ENCODE data around the gene CMTM7. TPM values are rescaled to one million over a fixed set of nuclear protein-coding genes. Genes with fewer than 3 reads are reported as not detected.

The CMTM7 gene
- total and polyA plus RNA-seq, 11 donors = 2.3 to 16.8 (median 3.6) TPM

- H3K36me3 ChIP-seq = peaks cover 0 to 5% (median 0%) of the 10 kb centered on the region in 9 donors
Measured at GRCh38 chr3:32359766-32360492, 31.7 kb upstream of the CMTM7 start.

GRCh38 chr3:32360493-32360827 lies 31.2 kb upstream of the CMTM7 start:
- peaks cover 0 to 5% (median 0%) of the 10 kb centered on the region in 9 donors for H3K36me3 ChIP-seq
- H3K4me1 ChIP-seq = peaks cover 0 to 5% (median 0%) of the 10 kb centered on the region in 12 donors
- no peak for TF ChIP-seq POLR2A (IDR thresholded peaks at IDR 0.05)
- no peak for TF ChIP-seq CTCF (IDR thresholded peaks at IDR 0.05)
- intact Hi-C loops (cut with DNase I) = no loop called here
- H3K27ac ChIP-seq = no peak overlapping the region
- DNase-seq = no peak
- no peak for ATAC-seq
- no peak overlapping the region for H3K4me3 ChIP-seq
- 66 to 73% (median 70%) methylated on average over 4 of the region's 4 CpGs for WGBS, 4 donors
- H3K27me3 ChIP-seq = no peaks in the 10 kb centered on the region
- no peaks in the 10 kb centered on the region for H3K9me3 ChIP-seq

More at GRCh38 chr3:32359766-32360492, 31.7 kb upstream of the CMTM7 start:
- no peak overlapping the region for H3K27ac ChIP-seq
- H3K9me3 ChIP-seq = no peaks in the 10 kb centered on the region
- TF ChIP-seq CTCF (IDR thresholded peaks at IDR 0.05) (no peak), POLR2A (IDR thresholded peaks at IDR 0.05) (no peak)
- ATAC-seq = no peak
- no peaks in the 10 kb centered on the region for H3K27me3 ChIP-seq
- DNase-seq = no peak
- no peak overlapping the region for H3K4me3 ChIP-seq
- peaks cover 0 to 7% (median 0%) of the 10 kb centered on the region in 12 donors for H3K4me1 ChIP-seq
- 90 to 94% (median 92%) methylated on average over 5 of the region's 5 CpGs for WGBS, 4 donors
- intact Hi-C loops (cut with DNase I) = no loop called here

GRCh38 chr3:32366638-32367397 lies 24.8 kb upstream of the CMTM7 start:
- H3K4me1 ChIP-seq = no peaks in the 10 kb centered on the region
- peaks cover 0 to 9% (median 0%) of the 10 kb centered on the region in 9 donors for H3K36me3 ChIP-seq
- intact Hi-C loops (cut with DNase I) = no loop called here
- 61 to 88% (median 73%) methylated on average over 6 of the region's 6 CpGs for WGBS, 4 donors
- DNase-seq = no peak
- TF ChIP-seq CTCF (IDR thresholded peaks at IDR 0.05) (no peak), POLR2A (IDR thresholded peaks at IDR 0.05) (no peak)
- no peak overlapping the region for H3K27ac ChIP-seq
- no peaks in the 10 kb centered on the region for H3K9me3 ChIP-seq
- no peak for ATAC-seq
- no peaks in the 10 kb centered on the region for H3K27me3 ChIP-seq
- no peak overlapping the region for H3K4me3 ChIP-seq

GRCh38 chr3:32367442-32367841 lies 24.2 kb upstream of the CMTM7 start:
- no peak overlapping the region for H3K27ac ChIP-seq
- H3K36me3 ChIP-seq = peaks cover 0 to 9% (median 0%) of the 10 kb centered on the region in 9 donors
- WGBS, 4 donors = 89 to 96% (median 93%) methylated on average over 9 to 10 of the region's 10 CpGs
- intact Hi-C loops (cut with DNase I) = no loop called here
- H3K4me3 ChIP-seq = no peak overlapping the region
- no peaks in the 10 kb centered on the region for H3K4me1 ChIP-seq
- no peaks in the 10 kb centered on the region for H3K9me3 ChIP-seq
- no peak for ATAC-seq
- DNase-seq = no peak
- TF ChIP-seq CTCF (IDR thresholded peaks at IDR 0.05) (no peak), POLR2A (IDR thresholded peaks at IDR 0.05) (no peak)
- H3K27me3 ChIP-seq = no peaks in the 10 kb centered on the region
